GM18867 (cell line): Measurements from ENCODE around the gene MEGF6.

ENCODE experiments used
- ATAC-seq: cut with Tn5 transposase; IDR thresholded peaks from one replicate; pipeline ENCODE4 v1.9.1; 2021; ENCODE audit warnings: mild to moderate bottlenecking, moderate library complexity; ENCODE audit not compliant: unreplicated experiment

MEGF6 gene

DNA sequence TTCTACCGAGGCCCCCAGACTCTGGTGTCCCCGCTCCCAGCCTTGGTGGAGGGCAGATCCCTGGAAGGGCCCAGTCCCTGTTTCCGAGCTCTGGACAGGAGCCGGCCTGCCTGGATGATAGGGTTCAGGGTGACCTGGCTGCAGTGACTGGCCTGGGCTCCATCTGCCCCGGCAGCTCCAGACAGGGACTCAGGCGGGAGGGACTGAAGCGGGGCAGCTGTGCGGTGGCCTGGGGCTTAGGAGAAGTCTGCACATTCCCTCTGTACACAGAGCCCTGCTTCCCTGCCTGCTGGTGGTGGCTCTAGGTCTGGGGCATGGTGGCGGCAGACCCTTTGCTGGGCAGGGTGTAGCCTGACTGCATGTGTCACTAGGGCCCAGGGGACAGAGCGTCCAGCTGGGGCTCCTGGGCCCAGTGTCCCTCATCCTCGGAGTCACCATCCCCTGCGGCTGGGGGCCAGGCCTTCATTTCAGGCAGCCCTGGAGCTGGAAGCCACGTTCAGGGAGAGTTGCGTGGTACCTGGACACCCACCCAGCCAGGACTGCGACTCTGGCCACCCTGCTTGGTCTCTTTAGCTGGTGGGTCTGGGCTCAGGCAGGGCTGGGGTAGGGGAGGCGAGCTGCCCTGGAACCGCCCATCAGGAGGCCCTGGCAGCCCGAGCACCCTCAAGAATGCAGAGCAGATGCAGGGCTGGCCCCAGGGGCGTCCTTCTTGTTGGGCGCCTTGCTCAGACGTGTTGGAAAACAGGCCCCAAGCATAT is 147.2 kb downstream of the MEGF6 start:
- ATAC-seq = no peak

DNA sequence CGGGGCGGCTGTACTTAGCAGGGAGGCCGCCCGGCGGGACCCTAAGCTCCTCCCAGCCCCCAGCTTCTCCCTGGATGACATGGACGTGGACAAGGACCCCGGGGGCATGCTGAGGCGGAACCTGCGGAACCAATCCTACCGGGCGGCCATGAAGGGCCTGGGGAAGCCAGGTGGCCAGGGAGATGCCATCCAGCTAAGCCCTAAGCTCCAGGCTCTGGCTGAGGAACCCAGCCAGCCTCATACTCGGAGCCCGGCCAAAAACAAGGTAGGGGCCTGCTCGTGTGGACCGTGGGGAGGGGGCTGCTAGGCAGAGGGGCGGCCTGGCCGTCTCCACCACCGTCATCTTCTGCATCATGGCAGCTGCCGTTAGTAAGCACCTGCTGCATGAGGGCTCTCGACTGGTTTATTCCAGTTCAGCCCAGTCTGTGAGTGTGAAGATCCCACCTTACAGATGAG is 147.9 kb downstream of the MEGF6 start:
- ATAC-seq = no peak

DNA sequence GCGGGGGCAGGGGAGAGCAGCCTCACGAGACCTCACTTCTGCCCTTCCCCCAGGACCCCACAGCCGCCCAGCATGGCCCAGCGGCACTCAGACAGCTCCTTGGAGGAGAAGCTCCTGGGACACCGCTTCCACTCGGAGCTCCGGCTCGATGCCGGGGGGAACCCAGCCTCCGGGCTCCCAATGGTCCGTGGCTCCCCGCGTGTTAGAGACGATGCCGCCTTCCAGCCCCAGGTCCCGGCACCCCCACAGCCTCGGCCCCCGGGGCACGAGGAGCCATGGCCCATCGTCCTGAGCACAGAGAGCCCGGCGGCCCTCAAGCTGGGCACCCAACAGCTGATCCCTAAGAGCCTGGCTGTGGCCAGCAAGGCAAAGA is 148.3 kb downstream of the MEGF6 start:
- ATAC-seq = no peak

DNA sequence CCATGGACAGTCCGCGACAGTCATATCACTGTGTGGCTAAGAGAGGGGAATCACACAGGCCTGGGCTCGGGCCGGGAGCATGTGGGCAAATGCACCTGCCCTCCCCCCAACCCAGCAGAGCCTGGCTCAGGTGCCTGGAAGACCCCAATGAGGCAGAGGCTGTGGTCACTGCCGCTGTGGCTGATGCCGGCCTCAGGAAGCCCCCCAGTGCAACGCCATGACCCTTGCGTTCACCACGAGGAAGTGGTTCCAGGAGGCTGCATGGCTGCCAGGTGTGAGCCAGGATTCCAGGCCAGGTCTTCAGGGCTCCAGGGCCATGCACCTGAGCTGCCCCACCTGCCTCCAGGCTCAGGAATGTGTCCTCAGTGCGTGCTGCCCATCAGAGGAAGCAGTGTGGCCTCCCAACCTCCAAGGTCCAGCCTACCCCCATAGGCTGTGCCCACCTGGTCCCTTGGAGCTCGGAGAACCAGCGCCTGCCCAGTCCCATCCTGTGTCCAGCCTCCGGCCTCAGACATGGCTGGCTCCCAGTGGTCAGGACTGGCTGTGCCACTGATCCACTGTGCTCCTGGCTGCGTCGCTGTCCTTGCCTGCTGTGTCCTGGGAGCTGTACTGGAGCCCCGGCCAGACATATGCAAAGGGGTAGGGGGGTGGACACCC is 148.8 kb downstream of the MEGF6 start:
- ATAC-seq = no peak

DNA sequence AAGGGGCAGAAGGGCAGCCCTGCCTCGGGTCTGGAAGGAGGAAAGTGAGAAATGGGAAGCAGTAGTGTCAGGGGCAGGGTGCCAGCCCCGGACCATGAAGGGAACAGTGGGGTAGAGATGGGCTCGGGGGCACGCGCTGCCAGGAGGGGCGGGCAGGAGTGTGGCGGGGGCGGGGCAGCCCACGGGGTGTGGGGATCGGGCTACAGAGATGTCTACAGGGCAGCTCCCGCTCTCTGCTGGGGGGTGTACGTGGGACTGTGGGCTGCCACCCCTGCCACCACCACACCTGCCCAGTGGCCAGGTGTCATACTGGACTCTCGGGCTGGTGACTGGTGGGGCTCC is 149.4 kb downstream of the MEGF6 start:
- ATAC-seq = no peak

DNA sequence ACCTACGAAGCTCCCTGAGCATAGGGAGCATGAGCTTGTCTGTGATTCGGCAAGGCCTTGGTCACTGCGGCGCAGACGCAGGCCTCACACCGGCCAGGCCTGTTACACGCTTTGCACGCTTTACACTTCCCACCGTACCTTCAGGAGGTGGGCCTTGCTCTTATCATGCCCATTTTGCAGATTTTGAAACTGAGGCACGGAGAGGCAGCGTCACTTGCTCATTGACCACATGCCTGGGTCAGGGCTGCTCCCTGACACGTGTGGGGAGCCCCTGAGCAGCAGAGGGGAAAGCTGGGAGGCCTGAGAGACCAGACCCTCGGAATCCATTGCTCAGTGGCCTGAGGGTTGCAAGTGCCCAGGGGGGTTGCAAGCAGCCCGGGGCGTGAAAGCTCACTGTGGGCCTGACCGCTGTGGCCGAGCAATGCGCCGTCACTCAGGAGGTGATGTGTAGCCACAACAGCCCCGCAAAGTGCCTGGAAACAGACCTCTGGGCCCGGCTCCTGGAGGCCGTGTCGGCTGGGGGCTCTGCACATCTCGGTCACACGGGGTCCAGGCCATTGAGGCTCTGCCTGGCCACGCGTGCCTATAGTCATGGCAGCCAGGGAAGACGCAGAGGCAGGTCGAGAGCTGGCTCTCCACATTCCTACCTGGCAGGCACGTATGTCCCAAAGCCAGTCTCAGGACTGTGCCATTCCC is 149.9 kb downstream of the MEGF6 start:
- ATAC-seq = no peak

DNA sequence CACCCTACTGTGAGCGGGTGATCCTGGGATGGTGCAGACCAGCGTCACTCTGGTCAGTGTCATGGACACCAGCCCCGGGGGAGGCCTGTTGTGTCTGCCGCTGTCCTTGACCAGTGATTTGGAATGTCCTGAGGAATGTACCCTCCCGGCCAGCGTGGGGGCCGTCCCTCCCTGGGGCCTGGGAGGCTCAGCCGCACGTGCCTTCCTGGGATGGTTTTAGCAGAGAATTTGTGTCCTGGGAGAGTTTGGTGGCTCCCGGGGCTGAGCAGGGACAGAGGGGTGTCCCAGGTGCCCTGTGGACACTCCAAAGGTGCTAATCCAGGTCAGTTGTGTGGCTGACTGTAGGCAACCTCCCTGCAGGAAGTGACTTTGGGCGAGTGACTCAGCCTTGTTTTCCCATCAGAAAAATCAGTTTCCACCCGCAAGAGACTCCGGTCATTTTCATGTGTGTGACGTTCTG is 150.6 kb downstream of the MEGF6 start:
- no peak for ATAC-seq

DNA sequence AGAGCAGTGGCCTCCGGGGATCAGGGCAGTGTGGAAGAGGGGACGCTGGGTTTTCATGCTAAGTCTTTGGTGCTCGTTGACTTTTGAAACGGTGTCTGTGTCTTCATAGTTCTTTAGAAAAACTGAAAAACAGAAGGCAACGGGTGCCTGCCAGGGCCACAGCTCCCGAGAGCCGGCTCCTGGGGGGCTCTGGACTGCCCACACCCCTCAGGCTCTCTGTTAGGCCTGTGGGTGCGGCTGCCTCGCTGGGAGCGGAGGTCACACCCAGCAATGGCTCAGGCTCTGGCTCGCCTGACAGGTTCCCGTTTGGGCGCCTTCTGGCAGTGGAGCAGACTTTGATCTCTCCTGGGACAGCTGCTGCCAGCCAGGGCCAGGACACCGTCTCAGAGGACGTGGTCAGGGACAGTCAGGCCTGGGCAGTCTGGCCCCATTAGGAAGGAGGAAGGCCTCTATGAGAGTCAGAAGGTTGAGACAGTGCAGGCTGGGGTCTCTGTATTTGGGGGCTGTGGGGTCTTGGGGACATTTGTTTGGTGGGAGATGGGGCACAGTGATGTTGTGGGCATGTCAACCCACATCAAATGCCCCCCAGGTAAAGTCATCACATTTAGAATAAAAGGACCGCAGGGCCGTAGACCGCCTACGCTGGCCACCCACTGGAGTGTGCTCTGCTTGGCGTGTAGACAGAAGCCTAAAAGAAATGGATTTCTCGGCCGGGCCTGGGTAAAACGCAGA is 151.2 kb downstream of the MEGF6 start:
- ATAC-seq = no peak

DNA sequence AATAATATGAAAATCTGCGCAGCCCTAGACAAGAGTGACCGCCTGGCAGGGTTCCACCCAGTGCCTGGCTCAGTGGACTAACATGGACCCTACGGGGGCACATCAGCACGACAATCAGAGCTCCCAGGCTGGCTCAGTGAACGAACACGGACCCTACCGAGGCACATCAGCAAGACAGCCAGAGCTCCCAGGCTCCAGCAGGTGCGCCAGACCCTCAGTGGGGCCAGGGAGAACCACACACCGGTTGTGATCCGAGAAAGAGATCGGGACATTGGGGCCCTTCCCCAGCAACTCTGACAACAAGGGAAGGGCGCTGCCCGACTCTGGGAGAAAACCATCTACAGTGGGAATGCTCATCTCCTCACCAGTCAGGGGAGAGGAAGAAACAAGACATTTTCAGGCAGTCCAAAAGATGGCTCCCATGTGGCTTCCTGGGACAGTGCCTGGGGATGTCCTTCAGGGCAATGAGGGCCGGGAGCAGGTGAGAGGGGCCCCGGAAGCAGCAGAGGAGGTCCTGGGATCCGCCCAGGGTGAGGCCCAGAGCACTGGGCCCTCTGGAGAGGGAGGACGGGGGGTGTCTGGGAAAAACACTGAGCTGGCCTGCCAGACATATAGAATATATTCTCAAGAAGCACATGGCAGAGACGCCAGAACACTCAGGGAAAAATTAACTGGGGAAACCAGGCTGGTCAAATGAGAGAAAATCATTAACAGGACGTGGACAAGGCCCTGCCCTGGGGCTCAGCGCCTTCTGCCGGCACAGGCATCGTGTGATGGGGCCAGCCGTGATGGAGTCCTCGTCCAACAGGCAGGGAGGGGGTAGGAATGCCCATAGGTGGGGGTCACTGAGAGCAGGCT is 152.0 kb downstream of the MEGF6 start:
- ATAC-seq = no peak

DNA sequence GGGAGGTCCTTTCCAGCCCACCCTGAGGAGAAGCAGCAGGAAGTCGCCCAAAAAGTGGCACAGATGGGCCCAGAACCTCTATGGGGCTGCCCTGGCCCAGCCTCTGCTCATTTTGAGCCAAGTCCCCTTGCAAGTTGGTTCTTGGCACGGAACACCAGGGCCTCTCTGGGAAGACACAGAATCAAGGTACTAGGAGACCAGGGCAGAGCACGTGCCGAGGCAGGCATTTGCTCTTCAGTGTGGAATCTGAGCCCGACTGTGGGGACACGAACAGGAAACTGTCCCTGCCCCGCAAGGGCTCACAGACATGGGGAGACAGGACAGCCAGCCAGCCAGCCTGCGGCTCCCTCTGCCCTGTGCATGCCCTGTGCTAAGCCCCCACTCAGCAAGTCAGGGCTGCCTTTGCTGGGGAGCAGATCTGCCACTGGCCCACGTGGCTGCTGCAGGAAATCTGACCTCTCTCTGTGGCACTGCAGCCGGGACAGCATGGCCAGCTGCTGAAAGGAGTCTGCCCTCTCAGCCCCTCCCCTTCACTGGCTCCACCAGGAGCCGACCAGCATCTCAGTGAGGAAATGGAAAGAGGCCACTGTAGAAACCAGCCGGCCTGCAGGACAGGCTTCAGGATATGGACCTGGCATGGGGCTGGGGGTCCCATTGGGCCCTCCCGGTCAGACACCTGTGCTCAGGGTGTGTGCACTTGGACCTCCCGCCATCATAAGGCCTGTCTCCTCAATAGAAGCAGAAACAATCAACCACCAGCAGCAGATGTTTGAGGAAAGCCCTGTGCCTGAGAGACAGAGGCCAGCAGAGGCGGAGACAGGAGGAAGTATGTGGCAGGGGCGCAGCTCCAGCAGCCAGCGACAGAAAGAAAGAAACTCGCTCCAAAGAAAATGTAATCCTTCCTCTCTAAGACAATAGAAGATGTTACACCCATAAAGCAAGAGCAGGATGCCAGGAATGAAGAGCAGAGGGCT is 153.1 kb downstream of the MEGF6 start:
- no peak for ATAC-seq

DNA sequence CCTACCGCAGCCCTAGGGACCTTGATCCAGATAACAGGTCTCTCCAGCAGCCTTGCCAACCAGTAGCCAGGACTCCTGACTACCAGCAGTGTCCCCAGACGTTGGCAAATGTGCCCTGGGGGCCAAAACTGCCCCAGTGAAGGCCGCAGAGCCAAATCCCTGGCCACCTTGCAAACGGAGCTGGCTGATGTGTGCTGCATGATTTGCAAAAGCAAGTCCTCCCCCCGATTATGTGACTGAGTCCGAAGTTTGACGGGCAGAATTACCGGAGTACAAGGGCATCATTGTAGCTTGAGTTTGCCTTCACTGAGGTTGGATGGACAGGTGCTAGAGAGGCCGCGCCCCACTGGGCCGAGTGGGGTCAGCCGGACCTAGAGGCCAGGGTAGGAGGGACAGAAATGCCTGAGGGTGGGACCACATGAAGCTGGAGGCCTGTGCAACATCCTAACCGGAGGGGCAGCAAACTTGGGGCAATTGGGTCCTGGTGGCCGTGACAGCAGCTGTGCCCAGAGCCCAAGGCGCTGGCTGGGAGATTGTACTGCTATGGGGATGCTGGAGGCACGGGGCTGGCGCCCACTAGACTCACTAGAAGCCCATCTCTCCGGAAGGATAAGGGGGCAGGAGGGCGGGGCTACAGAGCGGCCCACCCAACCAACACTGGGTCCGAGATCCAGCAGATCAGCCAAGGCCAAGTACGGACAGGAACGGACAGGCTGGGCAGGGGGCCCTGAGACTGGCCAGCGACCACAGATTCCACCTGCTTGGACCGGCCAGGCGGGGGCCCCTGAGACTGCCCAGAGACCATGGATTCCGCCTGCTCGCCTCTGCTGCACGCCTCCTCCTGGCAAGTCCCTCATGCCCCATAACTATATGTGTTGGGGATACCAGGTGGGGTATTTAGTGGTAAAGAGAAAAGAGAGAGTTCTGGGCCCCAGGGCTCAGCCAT is 154.1 kb downstream of the MEGF6 start:
- ATAC-seq = no peak

DNA sequence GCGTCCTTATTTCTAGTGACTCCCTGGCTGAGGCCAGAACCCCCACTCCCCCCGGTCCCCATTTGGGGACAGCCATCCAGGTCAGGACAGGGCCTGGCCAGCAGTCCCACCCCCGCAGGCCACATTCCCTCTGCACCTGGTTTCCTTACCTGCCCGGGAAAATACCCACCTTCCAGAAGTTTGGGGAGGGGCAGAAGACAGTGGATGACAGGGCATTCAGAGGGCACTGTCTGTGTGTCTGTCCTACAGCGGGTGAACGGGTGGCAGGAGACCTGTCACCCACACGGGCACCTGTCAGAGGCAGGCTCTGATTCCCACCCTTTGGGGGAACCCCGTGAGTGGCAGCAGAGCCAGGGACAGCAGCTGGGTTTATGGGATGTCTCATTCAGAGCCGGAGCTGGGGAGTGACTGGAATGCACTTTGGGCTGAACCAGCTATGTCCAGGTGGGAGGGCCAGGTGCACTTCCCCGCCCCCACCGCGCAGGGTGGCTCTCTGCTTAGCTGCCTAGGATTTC is 154.8 kb downstream of the MEGF6 start:
- no peak for ATAC-seq

DNA sequence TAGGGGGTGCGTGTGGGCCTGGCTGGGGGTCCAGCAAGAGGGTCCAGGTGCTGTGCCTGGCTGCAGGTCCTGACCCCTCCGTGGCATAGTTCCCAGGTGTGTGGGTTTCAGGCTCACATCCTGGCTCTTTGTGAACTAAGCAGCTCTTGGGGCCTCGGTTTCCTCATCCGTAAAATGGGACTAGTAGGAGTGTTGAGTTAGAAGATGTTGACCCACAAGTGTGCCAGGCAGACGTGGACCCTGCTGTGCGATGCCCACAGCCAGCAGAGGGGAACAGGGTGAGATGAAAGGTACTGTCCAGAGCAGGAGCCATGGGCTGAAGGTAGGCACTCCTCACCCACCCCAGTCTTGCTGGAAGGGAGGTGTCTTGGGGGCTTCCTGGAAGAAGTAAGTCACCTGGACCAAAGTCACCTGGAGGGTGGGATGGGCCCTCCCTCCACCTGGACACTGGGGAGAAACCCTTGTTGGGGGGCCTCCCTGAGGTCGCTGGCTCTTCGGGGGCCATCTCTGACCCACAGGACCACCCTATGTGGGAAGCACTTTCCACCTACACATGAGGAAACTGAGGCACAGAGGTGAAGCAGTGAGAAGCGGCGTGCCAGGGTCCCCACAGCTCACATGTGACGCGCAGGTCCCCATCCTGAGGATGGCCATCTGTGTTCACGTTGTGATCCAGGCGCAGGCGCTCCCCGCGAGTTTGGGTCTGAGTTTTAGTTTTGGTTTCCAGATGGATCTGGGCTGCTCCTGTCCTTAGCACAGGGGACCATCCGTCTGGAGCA is 155.4 kb downstream of the MEGF6 start:
- no peak for ATAC-seq

DNA sequence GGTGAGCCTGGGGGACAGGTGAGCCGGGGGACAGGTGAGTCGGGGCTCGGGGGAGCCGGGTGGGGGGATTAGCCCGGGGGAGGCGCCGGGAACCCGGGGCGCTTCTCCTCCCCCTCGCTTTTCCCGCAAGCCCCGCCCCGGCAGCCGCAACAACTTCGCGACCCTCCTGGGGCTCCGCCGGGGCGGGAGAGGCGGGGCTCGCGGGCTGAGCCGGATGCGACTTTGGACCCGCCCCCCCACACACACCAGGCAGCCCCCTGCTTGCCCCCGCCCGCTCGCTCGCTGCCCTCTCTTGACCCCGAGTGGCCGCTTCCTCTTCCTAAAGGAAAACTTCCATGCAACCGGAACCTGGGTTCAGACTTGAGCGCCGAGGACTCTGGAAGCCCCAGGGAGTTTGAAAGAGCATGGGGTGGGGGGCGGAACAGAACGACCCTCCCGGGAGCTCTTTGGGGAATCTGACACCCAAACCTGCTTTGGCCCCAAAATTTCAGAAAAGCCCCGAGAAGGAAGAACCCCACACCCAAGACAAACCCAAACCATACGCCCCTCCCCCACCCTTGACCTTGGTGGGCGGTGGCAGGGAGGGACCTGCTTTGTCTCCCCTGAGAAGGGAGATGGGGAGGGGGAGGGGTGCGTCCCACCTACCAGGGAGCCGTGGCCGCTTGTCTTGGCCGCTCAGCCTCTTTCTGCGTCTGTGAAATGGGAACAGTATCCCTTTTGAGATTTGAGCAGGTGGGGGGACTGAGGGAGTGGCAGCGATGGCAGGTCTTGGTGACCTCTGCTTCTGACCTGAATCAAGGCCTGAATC is 156.3 kb downstream of the MEGF6 start:
- no peak for ATAC-seq

DNA sequence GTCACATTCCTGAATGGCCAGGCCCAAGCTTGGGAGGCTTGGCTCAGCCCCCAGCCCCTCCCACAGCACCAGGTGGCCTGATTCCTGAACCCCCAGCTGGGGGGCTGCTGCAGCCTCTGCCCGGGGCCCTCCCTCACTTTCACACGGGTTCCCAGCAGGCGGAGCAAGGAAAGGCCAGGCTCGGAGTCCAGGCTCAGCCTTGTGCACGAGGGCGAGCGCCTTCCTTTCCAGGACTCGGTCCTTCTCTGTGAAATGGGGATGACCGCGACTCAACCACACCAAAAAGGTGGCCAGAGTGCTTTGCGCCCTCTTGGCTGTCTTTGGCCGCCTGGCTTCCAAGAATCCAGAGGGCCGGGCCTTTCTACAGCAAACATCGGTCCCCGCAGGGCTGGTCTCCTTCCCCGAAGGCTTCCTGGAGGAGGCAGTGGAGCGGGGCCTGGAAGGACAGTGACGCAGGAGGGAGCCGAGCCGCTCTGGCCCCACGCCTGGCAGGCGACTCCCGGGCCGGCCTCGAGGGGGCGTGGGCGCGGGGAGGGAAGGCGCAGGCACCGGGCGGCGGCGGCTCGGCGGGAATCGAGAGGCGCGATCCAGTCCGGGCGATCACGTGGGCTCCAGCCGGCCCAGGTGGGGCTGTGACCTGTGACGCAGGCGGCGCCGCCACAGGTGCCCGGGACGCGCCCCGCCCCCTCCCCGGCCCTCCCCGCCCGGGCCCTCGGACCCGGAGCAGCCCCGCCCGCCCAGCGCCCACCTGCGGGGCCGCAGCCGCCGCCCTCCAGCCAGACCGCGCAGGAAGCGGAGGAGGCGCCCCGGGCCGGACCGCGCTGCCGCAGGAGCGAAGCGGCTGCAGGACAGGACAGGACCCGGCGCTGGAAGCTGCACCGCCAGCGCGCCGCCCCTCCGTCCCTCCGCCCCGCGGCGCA is 157.2 kb downstream of the MEGF6 start, which contains the start of gene ARHGEF16:
Gene ARHGEF16 (plus strand): TSS at position 775 of the 920 bp plus-strand sequence. CDS start 8,420 bp downstream, outside the sequence.
- ATAC-seq = no peak
